Adrenal gland (tissue), 5 donors: ENCODE measurements around the gene VWA3A.

Experiments used
- POLR2A ChIP-seq, 2 donors: fragments of 450-650 bp; IDR thresholded peaks; one replicate each; pipeline ENCODE4 v1.6.1; 2017; ENCODE audit warnings: antibody characterized with exemption in 2 of 2, mild to moderate bottlenecking in 2 of 2, moderate library complexity in 1 of 2
- TF ChIP-seq, protein P1 (sequence below), 6 experiments: fragments of 450-650 bp in 4 of 6; fragments of 200-600 bp in 2 of 6; sonication (generic) in 1 of 6; IDR thresholded peaks; 1 replicate in 5 of 6; 2 replicates in 1 of 6; pipeline versions ENCODE4 v1.5.1 to v1.8.0; 2016 to 2021; ENCODE audit warnings: antibody characterized with exemption in 6 of 6, mild to moderate bottlenecking in 2 of 6, moderate library complexity in 1 of 6
- donor health status: DM: no; HTN: no; CAD: no.

DNA sequence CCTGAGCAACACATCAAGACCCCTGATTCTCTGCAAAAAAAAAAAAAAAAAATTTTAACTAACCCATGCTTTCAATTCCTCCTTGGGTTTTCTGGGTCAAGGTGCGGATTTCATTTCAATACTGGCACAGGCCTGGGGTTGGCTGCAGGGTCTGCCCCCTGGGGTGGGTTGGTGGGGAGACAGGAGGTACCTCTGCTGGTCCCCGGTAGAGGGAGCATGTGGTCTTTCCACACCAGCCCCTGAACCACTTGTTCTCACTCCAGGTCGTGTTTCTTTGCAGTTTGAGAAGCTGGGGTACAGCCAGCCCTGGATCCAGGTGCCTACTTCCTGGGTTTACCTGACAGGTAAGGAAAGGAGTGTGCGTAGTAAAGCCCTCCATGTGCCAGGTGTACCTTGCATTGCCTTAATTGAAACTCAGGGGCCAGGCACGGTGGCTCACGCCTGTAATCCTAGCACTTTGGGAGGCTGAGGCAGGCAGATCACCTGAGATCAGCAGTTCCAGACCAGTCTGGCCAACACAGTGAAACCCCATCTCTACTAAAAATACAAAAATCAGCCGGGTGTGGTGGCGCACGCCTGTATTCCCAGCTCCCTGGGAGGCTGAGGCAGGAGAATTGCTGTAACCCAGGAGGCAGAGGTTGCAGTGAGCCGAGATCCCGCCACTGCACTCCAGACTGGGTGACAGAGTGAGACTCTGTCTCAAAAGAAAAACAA lies 91.7 kb downstream of the VWA3A start:
- TF ChIP-seq, protein P1, sequence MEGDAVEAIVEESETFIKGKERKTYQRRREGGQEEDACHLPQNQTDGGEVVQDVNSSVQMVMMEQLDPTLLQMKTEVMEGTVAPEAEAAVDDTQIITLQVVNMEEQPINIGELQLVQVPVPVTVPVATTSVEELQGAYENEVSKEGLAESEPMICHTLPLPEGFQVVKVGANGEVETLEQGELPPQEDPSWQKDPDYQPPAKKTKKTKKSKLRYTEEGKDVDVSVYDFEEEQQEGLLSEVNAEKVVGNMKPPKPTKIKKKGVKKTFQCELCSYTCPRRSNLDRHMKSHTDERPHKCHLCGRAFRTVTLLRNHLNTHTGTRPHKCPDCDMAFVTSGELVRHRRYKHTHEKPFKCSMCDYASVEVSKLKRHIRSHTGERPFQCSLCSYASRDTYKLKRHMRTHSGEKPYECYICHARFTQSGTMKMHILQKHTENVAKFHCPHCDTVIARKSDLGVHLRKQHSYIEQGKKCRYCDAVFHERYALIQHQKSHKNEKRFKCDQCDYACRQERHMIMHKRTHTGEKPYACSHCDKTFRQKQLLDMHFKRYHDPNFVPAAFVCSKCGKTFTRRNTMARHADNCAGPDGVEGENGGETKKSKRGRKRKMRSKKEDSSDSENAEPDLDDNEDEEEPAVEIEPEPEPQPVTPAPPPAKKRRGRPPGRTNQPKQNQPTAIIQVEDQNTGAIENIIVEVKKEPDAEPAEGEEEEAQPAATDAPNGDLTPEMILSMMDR (IDR thresholded peaks at IDR 0.05) = no peak
- no peak for TF ChIP-seq POLR2A (IDR thresholded peaks at IDR 0.05)
